Effector memory CD4-positive, alpha-beta T cell (primary cell): ENCODE results near the gene PRSS2.

Experiments
- DNase-seq, 3 donors: peaks; one replicate each; pipeline ENCODE4 v3.0.0-alpha.2; 2020
- H3K27ac ChIP-seq: 2 replicates; pipeline ENCODE4 v1.7.0; 2013; ENCODE audit warnings: mild to moderate bottlenecking, low read length, moderate library complexity; ENCODE audit not compliant: insufficient read depth, poor library complexity, severe bottlenecking
- H3K27me3 ChIP-seq: replicated peaks from 2 replicates; pipeline ENCODE4 v1.7.0; 2013; ENCODE audit warnings: mild to moderate bottlenecking, low read length; ENCODE audit not compliant: insufficient read depth, control insufficient read depth, poor library complexity, severe bottlenecking
- H3K36me3 ChIP-seq: 2 replicates; pipeline ENCODE4 v1.7.0; 2013; ENCODE audit warnings: mild to moderate bottlenecking, low read length, moderate library complexity; ENCODE audit not compliant: control insufficient read depth, insufficient read depth
- H3K4me1 ChIP-seq: 2 replicates; pipeline ENCODE4 v1.7.0; 2013; ENCODE audit warnings: low read length, mild to moderate bottlenecking; ENCODE audit not compliant: control insufficient read depth, insufficient read depth, poor library complexity, severe bottlenecking
- H3K4me3 ChIP-seq: 2 replicates; pipeline ENCODE4 v1.7.0; 2013; ENCODE audit warnings: low read length, low read depth, mild to moderate bottlenecking; ENCODE audit not compliant: insufficient read depth, poor library complexity, severe bottlenecking
- H3K9me3 ChIP-seq: 2 replicates; pipeline ENCODE4 v1.7.0; 2013; ENCODE audit warnings: mild to moderate bottlenecking, low read length, moderate library complexity; ENCODE audit not compliant: control insufficient read depth

The PRSS2 gene

GRCh38 chr7:142819530-142819929, 48.8 kb downstream of the PRSS2 start:
- H3K9me3 ChIP-seq, result no peaks in the 10 kb centered on the region
- no peak overlapping the region for H3K27ac ChIP-seq
- no peaks in the 10 kb centered on the region for H3K36me3 ChIP-seq
- no peak overlapping the region for H3K4me3 ChIP-seq
- H3K4me1 ChIP-seq, result no peaks in the 10 kb centered on the region
- no peak for DNase-seq
- no peaks in the 10 kb centered on the region for H3K27me3 ChIP-seq

GRCh38 chr7:142822714-142823113, 51.9 kb downstream of the PRSS2 start:
- Histone ChIP-seq H3K27me3 (no peaks in the 10 kb centered on the region), H3K4me3 (no peak overlapping the region), H3K4me1 (no peaks in the 10 kb centered on the region), H3K36me3 (no peaks in the 10 kb centered on the region), H3K27ac (no peak overlapping the region), H3K9me3 (no peaks in the 10 kb centered on the region)
- no peak for DNase-seq
